ENCODE measurements around the gene PEX14.

Gene PEX14

GRCh38 chr1:10516925-10517676 lies 42.4 kb downstream of the PEX14 start:
- no peak for DNase-seq (ENCODE audit: low read depth)
- no peak for TF ChIP-seq CTCF (IDR thresholded peaks at IDR 0.05; ENCODE audit: control insufficient read depth, insufficient read depth, low read depth, low read length, missing control alignments)
- no peak overlapping the region for H3K4me3 ChIP-seq (ENCODE audit: control insufficient read depth, low read depth, low read length)

GRCh38 chr1:10517677-10517982 lies 42.9 kb downstream of the PEX14 start:
- TF ChIP-seq CTCF (IDR thresholded peaks at IDR 0.05; ENCODE audit: control insufficient read depth, insufficient read depth, low read depth, low read length, missing control alignments): no peak

GRCh38 chr1:10519016-10519417 lies 44.3 kb downstream of the PEX14 start:
- H3K4me3 ChIP-seq (ENCODE audit: control insufficient read depth, low read depth, low read length): no peak overlapping the region
- TF ChIP-seq CTCF (IDR thresholded peaks at IDR 0.05; ENCODE audit: control insufficient read depth, insufficient read depth, low read depth, low read length, missing control alignments): no peak
- no peak for DNase-seq (ENCODE audit: low read depth)

More at GRCh38 chr1:10517677-10517982, 42.9 kb downstream of the PEX14 start:
- H3K4me3 ChIP-seq (ENCODE audit: control insufficient read depth, low read depth, low read length): no peak overlapping the region
- no peak for DNase-seq (ENCODE audit: low read depth)

GRCh38 chr1:10520497-10520896 lies 45.7 kb downstream of the PEX14 start:
- no peak for TF ChIP-seq CTCF (IDR thresholded peaks at IDR 0.05; ENCODE audit: control insufficient read depth, insufficient read depth, low read depth, low read length, missing control alignments)
- H3K4me3 ChIP-seq (ENCODE audit: control insufficient read depth, low read depth, low read length): no peak overlapping the region
- DNase-seq (ENCODE audit: low read depth): no peak

- DNase-seq (ENCODE audit: low read depth): no peak
- TF ChIP-seq CTCF (IDR thresholded peaks at IDR 0.05; ENCODE audit: control insufficient read depth, insufficient read depth, low read depth, low read length, missing control alignments): no peak
- H3K4me3 ChIP-seq (ENCODE audit: control insufficient read depth, low read depth, low read length): no peak overlapping the region
Measured at GRCh38 chr1:10520952-10521351, 46.2 kb downstream of the PEX14 start.

GRCh38 chr1:10521537-10522157 lies 46.9 kb downstream of the PEX14 start:
- no peak for TF ChIP-seq CTCF (IDR thresholded peaks at IDR 0.05; ENCODE audit: control insufficient read depth, insufficient read depth, low read depth, low read length, missing control alignments)
- no peak overlapping the region for H3K4me3 ChIP-seq (ENCODE audit: control insufficient read depth, low read depth, low read length)
- DNase-seq (ENCODE audit: low read depth): no peak

Data from AG09309 (cell line).